NCI-H146 treated with DMSO at 0.1 percent for 48 hours (cell line): ENCODE results near the gene ESPNL.
"Not testable (repeated sequence)": the region's sequence is repeated elsewhere in the genome, so short reads cannot be mapped to it uniquely, and the experiment has no call there.

ENCODE experiments used
- DNase-seq: peaks from one replicate; lab custom pipeline; 2025; ENCODE audit not compliant: unreplicated experiment; lab: John Stamatoyannopoulos, UW

Gene ESPNL

DNA sequence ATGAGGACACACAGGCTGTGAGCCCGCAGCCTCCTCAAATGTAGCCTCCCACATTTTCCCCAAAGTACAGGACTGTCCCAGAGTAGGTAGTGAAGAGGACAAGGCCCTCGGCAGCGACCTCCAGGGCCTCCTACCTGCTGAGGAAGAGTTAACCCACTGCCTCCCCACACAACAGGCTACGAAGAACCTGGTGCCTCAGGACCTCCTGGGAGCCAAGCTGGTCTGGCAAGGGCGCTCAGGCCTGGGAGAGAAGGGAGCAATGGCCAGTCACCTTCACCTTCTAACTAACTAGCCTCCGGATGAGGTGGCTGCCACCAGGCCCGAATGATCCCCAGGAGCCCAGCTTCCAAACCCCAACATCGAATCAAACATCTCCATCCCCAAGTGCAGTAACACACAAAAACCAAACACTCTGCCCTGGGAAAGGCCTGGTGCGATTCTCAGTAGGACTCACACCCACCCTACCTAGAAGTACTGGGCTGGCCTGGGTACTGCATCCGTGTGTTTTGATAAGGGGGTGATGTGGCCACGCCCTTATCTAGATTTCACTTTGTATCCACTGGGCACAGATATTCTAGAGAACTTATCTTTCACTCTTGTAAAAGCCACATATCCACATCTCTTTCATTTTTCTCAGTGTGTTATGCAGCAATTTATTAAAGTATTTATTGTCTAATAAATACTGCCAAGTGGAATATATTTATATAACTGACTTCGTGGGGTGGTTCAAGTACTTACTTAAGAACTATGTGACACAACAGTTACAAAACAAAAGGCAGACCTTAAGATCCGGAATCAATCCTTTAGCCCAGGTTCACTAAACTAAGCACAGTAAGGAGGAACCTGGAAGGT, 68.3 kb downstream of the ESPNL start:
- DNase-seq, result no peak

DNA sequence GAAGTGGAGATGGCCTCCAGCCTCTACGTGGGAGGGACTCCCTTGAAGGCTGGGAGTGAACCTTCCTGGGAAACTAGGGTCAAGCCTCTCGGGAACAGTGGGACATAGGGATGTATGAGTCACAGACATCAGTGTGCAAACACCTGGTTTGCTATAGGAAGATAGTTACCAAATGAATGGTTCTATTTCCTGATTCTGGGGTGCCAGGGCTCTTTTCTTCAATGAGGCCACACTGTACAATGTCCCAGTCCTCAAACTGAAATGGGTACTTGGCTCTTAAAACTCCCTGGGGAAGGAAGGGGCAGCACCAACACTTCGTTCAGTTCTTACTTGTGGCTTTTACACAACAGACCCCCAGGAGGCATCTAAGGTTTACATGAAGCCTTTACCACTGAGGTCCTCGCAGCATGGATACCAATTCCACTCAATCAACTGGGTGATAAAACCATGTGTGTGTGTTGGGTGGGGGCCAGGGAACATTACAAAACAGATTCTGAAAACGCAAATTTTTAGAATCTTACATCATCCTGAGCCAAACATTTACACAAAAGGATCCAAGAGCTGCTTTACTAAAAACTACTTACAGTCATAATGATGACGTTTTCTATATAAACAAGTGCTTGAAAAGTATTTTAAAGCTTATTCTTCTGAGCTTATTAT, 69.0 kb downstream of the ESPNL start:
- no peak for DNase-seq

DNA sequence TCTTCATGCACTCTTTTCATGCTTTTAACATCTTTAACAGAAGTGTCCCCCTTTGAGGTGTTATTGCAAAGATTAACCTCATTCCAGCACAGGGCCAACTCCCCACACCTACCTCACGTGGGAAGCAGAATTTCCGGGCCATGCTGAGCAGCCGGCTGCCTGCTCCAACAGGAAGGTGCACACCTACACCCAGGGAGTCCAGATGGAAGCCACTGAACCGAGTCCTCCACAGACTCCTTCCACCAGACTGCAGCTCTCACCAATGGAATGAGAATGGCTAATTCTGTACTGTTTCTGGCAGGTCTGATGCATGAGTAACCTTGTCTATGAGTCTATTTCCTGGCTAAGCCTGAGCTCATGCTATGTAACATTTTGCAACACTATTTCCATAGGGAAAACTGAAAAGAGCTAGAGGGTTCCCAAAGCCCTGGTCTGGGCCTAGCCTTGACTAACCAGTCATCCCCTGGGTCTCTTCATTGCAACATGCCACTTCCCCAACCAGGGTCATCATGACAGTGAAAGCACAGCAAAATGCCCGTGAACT, 69.6 kb downstream of the ESPNL start:
- no peak for DNase-seq

DNA sequence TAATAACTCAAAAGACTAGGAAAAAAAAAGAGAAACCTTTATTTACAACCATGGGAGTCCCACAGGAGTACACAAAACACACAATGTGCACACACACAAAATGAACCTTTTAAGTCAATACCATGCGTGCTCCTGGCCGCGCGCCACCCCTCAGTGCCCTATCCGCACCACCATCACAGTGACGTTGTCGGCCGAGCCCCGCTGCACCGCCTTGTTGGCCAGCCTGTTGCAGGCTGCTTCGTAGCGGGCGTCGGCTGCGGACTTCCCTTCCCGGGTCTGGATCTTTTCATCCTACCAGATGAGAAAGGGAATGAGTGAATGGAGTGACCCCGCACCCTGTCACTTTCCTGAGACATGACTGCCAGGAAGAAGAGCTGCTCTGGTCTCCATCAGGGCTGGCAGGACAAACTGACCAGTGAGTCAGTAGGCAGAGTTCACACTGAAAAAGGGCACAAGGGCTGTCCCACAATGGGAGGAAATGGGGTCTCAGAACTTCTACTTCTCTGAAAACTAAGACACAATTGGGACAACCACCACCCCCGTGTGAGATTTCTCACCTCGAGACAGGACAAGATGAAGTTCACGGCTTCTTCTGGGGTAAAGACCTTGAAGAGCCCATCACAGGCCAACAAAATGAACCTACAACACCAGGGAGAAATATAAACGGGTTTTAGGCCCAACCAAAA, 70.4 kb downstream of the ESPNL start:
- DNase-seq, result no peak

DNA sequence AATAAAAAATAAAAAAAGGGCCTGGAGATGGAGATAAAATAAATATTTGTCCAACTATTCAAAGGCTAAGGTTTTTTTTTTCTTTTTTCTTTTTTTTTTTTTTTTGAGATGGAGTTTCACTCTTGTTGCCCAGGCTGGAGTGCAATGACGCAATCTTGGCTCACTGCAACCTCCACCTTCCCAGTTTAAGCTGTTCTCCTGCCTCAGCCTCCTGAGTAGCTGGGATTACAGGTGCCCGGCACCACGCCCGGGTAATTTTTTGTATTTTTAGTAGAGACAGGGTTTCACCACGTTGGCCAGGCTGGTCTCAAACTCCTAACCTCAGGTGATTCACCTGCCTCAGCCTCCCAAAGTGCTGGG, 70.9 kb downstream of the ESPNL start:
- not testable (repeated sequence) for DNase-seq

DNA sequence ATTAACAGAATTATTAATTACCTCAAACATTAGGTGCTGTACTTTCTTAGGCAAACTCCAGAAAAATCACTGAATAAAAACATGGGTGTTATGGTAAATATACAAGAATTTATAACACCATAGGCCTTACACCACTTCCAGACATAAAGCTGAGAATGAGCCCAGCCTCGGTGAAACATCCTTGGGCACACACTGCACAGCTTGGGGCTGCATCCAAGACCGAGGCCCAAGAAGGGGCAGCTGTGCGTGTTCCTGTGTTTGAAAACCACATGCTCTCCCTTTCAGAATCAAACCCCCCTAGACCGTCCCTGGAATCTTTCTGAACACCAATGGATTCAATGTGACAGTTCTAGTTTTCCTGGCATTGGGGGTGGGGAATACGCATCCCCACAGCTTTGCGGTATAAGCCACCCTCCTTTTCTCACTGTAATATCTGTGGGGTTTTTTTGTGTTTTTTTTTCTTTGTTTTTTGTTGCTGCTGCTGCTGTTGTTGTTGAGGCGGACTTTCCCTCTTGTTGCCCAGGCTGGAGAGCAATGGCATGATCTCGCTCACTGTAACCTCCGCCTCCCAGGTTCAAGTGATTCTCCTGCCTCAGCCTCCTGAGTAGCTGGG, 71.5 kb downstream of the ESPNL start:
- DNase-seq, result no peak

DNA sequence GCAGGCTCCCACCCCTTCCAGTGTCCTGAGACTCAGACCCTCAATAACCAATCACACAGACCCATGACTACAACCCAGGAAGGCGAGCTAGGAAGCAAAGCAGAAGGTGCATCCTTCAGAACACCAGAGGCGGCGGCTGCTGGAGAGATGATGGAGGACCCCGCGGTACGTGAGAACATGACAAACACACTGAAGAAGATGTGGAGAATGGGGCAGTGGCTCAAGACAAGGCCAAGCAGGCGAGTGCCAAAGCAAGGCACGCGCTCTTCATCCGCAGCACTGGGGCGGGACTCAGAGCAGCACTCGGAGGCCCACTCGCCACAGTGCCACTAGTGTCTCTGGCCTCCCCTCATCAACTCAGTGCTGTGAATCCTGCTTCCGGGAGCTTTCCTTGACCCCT, 72.3 kb downstream of the ESPNL start:
- DNase-seq, result no peak

DNA sequence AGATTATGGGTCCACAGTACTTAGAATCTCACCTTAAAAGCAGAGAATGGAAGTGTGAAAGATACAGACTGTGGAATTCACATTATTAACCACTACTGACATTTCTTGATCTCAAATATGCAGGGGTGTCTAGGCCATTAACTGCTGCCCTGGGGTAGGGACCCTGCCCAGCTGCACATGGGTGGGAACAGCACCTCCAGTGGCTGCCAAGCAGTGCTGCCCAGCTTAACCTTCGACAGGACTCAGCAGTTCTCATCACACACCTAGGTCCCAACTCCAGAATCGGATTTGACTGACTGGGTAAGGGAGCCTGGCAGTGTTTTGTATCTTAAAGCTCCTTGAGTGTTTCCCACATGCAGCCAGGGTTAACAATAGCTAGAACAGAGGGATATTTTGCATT, 73.6 kb downstream of the ESPNL start:
- DNase-seq, result no peak

DNA sequence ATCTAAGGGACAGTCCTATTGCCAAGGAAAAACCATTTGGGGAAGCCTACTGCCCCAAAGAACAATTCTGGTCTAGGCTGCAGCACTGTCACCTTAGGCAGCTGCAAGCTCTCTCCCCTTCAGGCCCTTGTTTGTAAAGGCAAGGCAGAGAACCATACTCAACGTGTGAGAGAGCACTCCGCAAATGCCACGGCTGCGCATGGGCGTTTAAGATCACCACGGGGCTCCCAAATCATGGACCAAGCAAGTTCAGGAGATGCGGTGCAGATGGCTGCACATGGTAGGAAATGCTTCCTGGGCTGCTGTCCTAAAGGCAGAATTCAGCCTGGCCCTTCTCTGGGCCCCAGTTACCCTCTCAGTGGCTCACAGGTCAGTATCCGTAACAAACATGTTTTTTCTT, 74.2 kb downstream of the ESPNL start:
- no peak for DNase-seq

DNA sequence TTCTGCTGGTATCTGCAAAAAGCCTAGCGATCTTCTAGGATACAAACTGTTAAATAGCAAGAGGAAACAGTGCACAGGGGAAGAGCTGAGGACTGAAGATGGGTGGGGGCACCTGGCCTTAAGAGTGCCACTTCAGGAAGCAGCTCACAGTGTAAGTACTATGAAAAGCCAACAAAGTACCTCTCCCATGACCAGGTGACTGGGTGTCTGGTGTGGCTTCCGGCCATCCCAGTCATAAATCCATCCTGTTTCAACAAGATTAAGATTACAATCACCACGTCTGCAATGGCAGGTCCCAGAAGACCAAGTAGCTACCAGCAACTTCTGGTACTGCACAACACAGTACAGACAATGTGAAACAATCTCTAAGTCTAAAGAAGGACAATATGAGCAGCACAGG, 74.6 kb downstream of the ESPNL start:
- no peak for DNase-seq

DNA sequence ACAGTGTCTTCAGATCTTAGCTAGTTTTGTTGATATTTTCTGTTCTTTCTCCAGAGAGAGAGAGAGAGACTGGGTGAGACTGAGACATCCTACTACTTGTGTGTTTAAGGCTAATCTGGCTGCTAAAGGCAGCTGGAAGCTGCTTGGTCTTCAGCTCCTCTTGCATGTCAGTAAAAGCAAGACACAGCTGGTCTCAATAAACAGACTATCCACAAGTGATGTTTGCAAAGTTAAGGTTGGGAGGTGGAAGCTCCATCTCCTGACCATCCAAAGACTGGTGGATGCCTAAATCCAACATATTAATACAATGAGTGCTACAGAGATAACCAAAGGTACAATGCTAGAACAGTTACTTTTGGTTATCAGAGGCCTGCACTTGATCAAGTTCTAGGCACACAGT, 76.5 kb downstream of the ESPNL start:
- DNase-seq, result no peak

DNA sequence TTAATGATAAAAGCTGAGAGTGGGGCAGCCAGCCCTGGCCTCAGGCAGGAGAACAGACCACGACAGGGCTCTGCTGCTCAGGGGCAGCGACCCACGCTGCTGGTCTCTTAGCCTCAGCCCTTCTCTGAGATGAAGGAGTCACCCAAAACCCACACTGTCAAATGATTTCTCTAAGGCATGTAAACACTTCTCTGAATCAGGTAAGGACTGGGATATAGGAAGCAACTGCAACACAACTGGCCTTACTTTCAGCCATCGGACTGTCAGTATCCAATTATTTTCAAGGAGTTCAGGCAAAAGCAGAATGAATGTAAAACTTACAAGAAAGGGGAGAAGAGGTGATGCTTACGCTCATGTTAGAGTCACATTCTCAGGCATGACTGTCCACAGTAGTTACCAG, 80.4 kb downstream of the ESPNL start:
- no peak for DNase-seq

DNA sequence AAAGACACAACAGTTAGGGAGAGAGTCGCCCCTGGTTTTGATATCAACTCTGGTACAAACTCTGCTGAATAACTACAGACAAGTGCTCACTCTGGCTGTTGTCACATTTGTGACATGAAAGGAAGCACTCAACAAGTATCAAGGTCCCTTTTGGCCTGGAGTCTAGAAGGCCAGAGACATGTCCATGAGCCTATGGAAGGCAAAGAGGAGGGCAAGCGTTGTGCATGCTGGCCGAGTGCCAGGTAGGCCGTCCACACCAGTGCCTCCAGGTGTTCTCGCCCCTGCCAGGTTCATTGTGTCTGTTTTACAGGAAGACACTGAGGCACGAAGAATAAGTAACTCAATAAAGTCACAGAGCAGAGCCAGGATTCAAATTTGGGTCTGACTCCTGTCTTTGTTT, 82.2 kb downstream of the ESPNL start:
- DNase-seq, result no peak
